ENCODE measurements around the gene NMBR.
"Not testable (repeated sequence)": the region's sequence is repeated elsewhere in the genome, so short reads cannot be mapped to it uniquely, and the experiment has no call there.

GRCh38 chr6:142156758-142157068 is 9.8 kb upstream of the NMBR start:
- not testable (repeated sequence) for TF ChIP-seq CTCF (IDR thresholded peaks at IDR 0.05; ENCODE audit: insufficient read depth, low read length, poor library complexity, severe bottlenecking); EZH2phosphoT487 (conservative IDR thresholded peaks at IDR 0.05; ENCODE audit: low read length)
